OCI-LY7 (cell line): ENCODE measurements around the gene SYNE3.

Source experiments
- CTCF ChIP-seq: fragments of 200-600 bp; sonication (generic); conservative IDR thresholded peaks from 2 replicates; pipeline ENCODE4 v1.5.1; 2014; ENCODE audit warnings: mild to moderate bottlenecking, antibody characterized with exemption, low read length, moderate library complexity, mixed read lengths
- EZH2phosphoT487 ChIP-seq: fragments of 200-600 bp; sonication (generic); IDR thresholded peaks from 2 replicates; pipeline ENCODE4 v1.6.1; 2018; ENCODE audit warnings: low read depth, borderline replicate concordance, mild to moderate bottlenecking, mixed run types, antibody characterized with exemption, low read length, moderate library complexity, mixed read lengths

- TF ChIP-seq CTCF (no peak), EZH2phosphoT487 (no peak)
These were observed 42.8 kb upstream of the SYNE3 start for GRCh38 chr14:95559203-95559602.
